AG04450 (cell line): ENCODE data around the gene STRIT1. TPM values are rescaled to one million over a fixed set of nuclear protein-coding genes. Genes with fewer than 3 reads are reported as not detected.

Experiments used
- CTCF ChIA-PET: fragments of 300-600, 350-600 bp; formaldehyde crosslinking; extraction: SDS; loops from one replicate; lab custom pipeline; 2022; ENCODE audit warnings: antibody characterized with exemption, inconsistent platforms; lab: Charles Lee
- POLR2A ChIA-PET: fragments of 350-600 bp; formaldehyde crosslinking; extraction: SDS; loops from one replicate; lab custom pipeline; 2021; ENCODE audit warnings: antibody characterized with exemption, inconsistent platforms; lab: Yijun Ruan, JAX
- DNase-seq: peaks from one replicate; pipeline ENCODE4 v3.0.0-alpha.2; 2011; ENCODE audit warnings: low read depth, low spot score
- H3K27ac ChIP-seq: one replicate; pipeline ENCODE4 v1.5.1; 2012; ENCODE audit warnings: low read depth, low read length, control low read depth
- H3K27me3 ChIP-seq: one replicate; pipeline ENCODE4 v1.6.0; 2012; ENCODE audit warnings: low read length; ENCODE audit not compliant: control insufficient read depth, insufficient read depth
- H3K4me3 ChIP-seq: 2 replicates; pipeline ENCODE4 v1.5.1; 2011; ENCODE audit warnings: mild to moderate bottlenecking, low read depth, low read length, control low read depth
- H3K9me3 ChIP-seq: 2 replicates; pipeline ENCODE4 v1.5.1; 2012; ENCODE audit warnings: low read length; ENCODE audit not compliant: control insufficient read depth, insufficient read depth
- CTCF ChIP-seq: IDR thresholded peaks from 2 replicates; pipeline ENCODE4 v1.5.1; 2011; ENCODE audit warnings: low read depth, low read length, control low read depth, inconsistent platforms
- polyA plus RNA-seq: library from polyadenylated mRNA; depleted of rRNA; stranded (reverse); fragments of >200 nt; gene quantifications from 2 replicates; pipeline ENCODE4 v1.2.3, GENCODE V29; 2011

The STRIT1 gene
- polyA plus RNA-seq, 1 experiment, result not detected

GRCh38 chr3:155309581-155309980 lies 16.1 kb upstream of the STRIT1 start:
- ChIA-PET POLR2A (no interaction called here), CTCF (no interaction called here)
- no peak overlapping the region for H3K4me3 ChIP-seq
- TF ChIP-seq CTCF, result no peak
- H3K27ac ChIP-seq, result no peak overlapping the region
- no peaks in the 10 kb centered on the region for H3K27me3 ChIP-seq
- DNase-seq, result no peak
- peaks cover 7% of the 10 kb centered on the region for H3K9me3 ChIP-seq

- TF ChIP-seq CTCF, result no peak
- Histone ChIP-seq H3K9me3 (peaks cover 7% of the 10 kb centered on the region), H3K4me3 (no peak overlapping the region), H3K27me3 (no peaks in the 10 kb centered on the region), H3K27ac (no peak overlapping the region)
- ChIA-PET CTCF (no interaction called here), POLR2A (no interaction called here)
- DNase-seq, result no peak
These were observed 15.3 kb upstream of the STRIT1 start for GRCh38 chr3:155308831-155309230.

- Histone ChIP-seq H3K9me3 (peaks cover 7% of the 10 kb centered on the region), H3K27me3 (no peaks in the 10 kb centered on the region), H3K27ac (no peak overlapping the region), H3K4me3 (no peak overlapping the region)
- POLR2A ChIA-PET, result no interaction called here
- CTCF ChIA-PET, result no interaction called here
- DNase-seq, result no peak
- TF ChIP-seq CTCF, result no peak
These were observed 13.7 kb upstream of the STRIT1 start for GRCh38 chr3:155307183-155307582.

GRCh38 chr3:155304394-155304793 lies 10.9 kb upstream of the STRIT1 start:
- Histone ChIP-seq H3K4me3 (no peak overlapping the region), H3K9me3 (peaks cover under 1% of the 10 kb centered on the region), H3K27me3 (no peaks in the 10 kb centered on the region), H3K27ac (no peak overlapping the region)
- POLR2A ChIA-PET, result no interaction called here
- DNase-seq, result no peak
- no peak for TF ChIP-seq CTCF
- CTCF ChIA-PET, result no interaction called here

- no peaks in the 10 kb centered on the region for H3K27me3 ChIP-seq
- ChIA-PET CTCF (no interaction called here), POLR2A (no interaction called here)
- no peaks in the 10 kb centered on the region for H3K9me3 ChIP-seq
- H3K27ac ChIP-seq, result no peak overlapping the region
- DNase-seq, result no peak
- no peak overlapping the region for H3K4me3 ChIP-seq
- TF ChIP-seq CTCF, result no peak
These were observed 10.1 kb upstream of the STRIT1 start for GRCh38 chr3:155303540-155304097.
